Activated naive CD4-positive, alpha-beta T cell treated with anti-CD3 and anti-CD28 coated beads, Interleukin-2, amount 50 U/mL, for 16 hours (primary cell): ENCODE measurements around the gene ROBO1.

Experiments
- DNase-seq: peaks from one replicate; pipeline ENCODE4 v3.0.0-alpha.2; 2020

The ROBO1 gene

DNA sequence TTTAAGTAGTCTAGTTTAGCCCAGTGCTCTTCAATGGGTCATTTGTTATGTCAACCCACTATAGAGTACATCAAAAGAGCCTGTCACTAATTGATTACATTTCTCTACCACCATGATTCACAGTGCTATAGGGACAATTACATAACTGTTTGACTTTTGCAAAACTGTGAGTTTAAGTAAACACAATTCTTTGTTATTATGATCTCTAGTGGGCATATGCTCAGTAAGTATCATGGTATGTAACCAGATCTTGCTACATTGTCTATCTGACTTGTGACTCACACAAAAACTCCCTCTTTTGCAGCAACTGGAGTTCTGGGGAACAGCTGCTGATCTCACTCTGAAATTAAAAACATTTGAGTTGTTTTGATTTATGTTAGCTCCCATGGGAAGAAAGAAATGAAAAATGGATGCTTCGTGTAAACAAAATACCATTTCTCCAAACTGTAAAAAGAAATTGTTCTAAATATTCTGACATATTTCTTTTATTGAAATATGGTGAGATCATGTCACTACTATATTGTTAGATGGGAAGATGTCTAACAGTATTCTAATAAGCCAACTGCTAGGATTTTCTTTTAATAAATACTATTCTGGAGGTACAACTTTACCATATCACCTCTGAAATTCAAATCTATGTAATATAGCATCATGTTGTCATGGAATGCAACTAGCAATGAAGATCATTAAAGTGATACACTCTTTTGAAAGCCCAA, 470.4 kb downstream of the ROBO1 start:
- no peak for DNase-seq

DNA sequence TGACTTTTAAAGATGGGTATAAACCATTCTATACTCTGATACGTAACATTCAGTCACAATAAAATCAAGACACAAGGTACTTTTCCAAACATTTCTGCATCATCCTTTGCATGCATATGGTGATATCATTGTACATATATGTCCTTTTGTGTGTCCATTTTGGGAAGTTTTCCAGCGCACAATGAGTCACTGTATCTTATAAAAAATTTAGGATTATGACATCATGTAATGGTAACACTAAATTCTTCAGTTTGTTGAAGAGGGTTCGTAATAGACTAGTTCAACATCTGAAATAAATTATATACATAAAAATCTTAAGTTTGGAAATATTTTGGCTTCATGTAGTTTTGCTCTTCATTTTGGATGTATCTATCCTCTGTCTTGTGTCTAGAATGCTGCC, 480.9 kb downstream of the ROBO1 start:
- DNase-seq = no peak

DNA sequence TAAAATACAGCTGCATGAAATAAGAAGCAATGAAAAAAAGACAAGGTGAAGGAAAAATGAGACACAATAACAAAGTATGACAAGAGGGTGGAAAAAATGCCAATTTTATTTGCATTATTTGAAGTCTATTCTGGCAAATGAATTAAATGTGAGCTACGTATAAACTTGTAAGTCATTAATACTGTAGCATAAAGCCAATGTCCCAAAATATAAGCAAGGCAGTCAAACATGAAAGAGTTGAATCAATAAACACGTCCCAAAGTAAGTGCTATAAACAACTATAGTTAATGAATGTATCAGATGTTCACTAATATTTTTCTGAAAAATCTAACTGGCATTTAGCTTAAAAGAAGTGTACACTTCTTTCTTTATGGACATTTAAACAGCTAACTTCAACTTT, 481.9 kb downstream of the ROBO1 start:
- no peak for DNase-seq

DNA sequence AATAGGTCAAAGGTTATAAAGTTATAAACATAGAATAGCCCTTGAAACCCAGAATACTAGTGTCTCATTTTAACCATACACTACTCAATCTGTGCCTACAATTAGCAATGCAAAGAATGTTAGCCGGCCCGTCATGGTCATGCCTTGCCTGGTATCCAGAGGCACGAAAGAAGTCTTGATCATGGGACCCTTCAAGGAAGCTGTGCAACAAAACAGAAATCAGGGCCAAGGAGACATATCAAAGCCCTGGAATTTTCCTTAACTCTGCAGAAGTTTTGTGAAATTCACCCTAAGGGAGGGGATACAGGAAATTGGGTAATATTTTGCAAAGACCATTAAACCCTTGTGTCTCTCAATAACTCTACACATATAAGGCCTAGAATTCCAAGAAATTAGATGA, 482.4 kb downstream of the ROBO1 start:
- DNase-seq = no peak

DNA sequence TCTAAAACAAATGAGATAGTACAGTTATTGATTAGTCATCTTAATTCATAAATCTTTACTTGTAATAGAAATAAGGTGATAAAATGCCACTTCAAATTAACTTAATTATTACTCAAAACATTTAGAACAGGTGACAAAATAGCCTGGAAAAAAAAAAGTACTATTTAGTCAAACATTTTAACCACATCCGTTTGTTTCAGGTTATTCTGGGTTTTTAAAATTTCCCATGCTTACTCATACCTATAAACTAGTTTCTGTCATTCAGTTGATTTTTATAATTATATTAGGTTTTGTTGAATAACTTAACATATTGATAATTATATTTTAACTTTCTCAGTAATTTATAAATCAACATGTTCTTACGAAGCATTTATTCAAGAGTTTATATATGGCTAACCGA, 483.0 kb downstream of the ROBO1 start:
- no peak for DNase-seq

DNA sequence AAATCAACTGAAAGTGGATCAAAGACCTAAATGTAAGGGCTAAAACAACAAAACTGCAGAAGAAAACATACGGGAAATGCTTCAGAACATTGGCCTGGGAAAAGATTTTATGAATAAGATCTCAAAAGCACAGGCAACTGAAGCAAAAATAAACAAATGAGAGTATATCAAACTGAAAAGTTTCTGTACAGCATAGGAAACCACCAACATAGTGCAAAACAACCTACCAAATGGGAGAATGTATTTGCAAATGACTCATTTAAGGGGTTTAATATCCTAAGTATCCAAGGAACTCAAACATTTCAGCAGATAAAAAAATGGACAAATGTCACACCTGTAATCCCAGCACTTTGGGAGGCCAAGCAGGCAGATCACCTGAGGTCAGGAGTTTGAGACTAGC, 489.1 kb downstream of the ROBO1 start:
- DNase-seq = no peak

DNA sequence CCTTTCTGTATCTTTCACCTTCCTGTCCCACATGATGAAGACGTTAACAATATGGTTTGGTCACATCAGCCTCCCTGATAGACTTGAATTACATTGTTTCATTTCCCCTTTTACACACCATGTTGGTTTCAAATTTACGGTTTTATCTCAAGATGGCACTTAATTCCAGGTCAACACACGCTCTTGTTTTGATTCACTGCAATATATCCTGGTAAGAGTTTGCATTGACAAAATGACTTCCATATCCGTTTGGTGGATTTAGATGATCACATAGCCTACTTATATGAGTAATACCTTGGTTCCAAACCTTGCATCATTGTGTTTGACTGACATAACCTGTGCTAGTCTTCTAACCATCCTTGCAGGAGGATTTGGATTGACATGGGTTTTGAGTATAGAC, 499.4 kb downstream of the ROBO1 start:
- no peak for DNase-seq

DNA sequence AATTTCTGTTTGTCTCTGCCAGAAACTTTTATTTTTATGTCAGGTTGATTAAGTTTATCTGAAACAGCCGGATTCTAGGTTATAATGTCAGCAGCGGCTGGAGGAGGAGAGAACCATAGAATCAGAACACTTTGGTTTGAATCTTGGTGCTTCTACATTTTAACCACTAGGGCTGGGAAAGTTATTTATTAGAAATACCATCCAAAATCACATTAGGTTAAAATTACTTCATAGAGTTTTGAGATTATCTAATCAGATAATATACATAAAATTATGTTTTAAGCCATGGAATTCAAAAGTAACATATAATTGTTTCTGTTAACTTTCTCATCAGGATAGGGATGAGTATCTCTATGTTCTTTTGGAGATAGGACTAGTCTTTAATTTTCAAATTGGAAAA, 502.9 kb downstream of the ROBO1 start:
- DNase-seq = no peak

DNA sequence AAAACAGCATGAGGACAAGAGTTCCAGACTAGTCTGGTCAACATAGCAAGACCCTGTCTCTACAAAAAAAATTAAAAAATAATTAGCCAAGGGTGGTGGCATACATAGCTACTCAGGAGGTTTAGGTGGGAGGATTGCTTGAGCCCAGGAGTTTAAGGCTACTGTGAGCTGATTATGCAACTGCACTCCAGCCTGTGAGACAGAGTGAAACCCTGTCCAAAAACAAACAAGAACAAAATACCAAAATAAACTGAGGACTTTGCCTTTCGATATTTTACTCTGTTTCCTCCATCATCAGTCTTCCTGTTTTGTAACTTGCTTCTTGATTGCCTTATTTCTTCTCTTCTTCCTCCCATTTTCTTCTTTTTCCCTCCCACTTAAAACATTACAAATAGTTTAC, 504.4 kb downstream of the ROBO1 start:
- DNase-seq = no peak

DNA sequence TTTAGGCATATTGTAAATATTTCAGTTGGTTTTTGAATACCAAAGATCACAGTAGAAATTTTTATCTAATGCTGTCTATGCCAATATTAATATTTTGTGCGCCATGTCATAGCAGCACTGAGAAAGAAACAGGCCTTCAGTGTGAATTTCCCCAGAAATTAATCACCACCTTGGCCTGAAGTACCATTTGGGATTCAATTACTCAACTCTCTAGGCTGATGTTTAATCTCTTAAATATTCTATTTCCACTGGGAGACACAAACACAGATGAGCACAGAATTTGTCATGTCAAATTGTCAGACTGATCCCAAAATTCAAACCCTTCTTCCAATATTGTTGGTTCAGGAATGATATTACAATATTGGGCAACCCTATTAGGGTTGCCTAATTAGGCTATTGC, 509.3 kb downstream of the ROBO1 start:
- DNase-seq = no peak

DNA sequence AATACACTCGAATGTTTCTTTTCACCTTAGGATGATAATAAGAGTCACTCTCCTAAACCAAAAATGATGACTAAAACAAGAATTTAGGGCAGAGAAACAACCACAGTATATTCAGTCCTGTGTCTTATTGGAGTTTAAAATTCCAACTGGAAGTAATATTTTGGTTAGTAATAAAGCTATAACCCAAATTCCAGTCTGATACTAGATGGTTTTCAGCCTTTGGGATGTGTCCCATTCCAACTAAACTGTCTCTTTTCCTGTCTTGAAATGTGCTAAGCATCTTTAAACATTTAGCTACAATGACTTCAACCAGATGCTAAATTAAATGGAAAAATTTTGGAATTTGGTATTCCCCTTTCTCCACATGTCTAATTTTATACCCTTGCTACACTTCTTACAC, 510.0 kb downstream of the ROBO1 start:
- no peak for DNase-seq

DNA sequence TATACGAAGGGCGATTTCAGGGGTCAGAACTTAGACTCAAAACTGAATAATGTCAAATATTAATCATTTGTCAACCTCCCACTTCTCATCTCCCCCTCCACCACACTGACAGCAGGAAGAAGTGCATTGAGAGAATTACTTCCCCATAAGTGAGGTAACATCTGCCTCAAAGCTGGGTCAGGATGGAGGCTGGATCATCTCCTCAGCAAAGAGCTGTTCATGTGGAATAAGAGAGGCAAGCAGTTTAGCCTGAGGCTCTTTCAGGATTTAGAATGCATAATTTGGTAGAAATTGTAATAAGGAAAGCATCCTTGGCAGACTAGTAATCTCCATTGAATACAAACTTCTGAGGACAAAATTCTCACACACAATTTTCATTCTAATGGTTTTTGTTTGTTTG, 512.1 kb downstream of the ROBO1 start:
- no peak for DNase-seq

DNA sequence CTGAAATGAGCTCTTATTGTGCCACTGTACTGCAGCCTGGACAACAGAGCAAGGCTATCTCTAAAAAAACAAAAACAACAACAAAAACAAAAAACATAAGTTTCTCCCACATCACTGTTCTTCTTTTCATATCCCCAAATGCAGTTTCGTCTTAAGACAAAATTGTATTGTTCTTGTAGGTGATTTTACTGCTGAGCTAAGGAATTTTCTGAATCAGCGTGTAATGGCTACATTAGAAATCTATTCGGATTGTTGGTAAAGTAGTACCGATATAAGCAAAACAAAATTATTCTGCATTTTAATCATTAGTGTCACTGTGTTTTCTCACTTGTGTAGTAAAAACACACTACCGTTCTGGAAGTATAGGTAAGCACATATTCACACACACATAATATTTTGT, 512.5 kb downstream of the ROBO1 start:
- no peak for DNase-seq

DNA sequence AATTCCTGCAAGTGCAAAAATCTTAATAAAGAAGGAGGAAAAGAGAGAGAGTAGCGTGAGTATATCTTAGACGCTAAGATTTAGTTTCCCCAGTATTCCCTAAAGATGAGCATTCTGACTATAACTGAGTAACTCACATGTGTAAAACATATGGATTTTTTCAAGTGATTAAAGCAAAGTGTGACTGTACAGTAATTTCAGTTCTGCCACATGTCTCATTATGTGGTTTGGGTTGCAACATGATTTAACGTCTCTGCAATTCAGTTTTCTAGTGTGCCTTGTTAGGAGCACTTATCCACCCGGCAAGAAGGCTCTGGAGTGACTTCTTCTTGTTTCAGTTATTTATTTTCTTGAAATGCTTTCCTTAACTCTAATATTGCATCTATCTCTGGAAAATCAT, 514.1 kb downstream of the ROBO1 start:
- no peak for DNase-seq

DNA sequence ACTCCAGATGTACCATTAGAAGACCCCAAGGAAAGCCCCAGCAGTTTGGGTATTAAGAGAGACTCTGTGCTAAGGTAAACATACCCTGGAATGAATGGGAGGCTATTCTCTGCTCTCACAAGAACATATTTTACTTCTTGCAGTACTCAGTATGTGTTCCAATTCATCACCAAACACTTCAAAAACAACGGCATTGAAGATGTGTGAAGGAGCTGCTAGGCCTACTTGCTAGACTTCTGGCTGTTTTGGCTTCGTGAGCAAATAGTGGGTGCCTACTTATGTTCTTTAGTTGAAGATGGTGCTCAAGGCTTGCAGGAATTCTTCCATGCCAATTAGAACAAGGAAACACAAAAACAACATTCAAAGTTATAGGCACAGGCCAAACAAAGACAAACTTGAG, 514.5 kb downstream of the ROBO1 start:
- no peak for DNase-seq

DNA sequence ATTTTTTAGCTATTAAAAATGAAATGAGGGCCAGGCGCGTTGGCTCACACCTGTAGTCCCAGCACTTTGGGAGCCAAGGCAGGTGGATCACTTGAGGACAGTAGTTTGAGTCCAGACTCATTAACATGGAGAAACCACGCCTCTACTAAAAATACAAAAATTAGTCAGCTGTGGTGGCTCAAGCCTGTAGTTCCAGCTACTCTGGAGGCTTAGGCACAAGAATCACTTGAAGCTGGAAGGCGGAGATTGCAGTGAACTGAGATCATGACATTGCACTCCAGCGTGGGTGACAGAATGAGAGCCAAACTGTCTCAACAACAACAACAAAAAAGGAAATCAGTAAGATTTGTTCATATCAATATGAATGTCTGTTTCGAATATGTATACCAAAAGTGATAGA, 517.1 kb downstream of the ROBO1 start:
- DNase-seq = no peak

DNA sequence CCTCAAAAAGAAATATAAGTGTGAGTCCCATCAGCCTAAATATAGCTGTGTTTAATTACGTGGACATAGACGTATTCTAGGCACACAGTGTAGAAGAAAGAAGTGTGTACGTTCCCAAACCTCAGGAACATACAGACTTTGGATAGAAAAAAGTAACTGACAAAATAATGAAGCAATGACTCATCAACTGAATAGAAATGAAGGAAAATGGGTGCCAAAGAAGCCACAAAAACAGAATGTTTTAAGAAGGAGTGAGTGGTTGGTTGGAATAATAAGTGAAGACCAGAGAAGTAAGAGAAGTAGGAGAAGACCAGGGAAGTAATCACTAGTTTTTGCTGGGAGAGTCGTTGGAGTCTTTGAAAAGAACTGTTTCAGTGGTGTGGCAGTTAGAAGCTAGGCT, 518.1 kb downstream of the ROBO1 start:
- DNase-seq = no peak

DNA sequence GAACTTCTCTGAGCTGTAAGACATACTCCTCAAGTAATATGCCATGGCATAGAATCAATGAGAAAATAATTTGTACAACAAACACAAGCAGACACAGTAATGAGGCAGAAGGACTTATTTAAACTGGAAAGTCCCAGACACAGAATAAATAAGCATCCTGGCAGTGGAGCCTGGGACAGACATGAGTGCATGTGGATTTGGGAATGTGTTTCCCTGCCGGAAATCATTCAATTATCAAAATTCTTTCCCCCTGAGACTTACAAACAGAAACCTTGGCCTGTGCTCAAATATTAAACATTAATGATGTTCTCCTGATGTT, 520.1 kb downstream of the ROBO1 start:
- DNase-seq = no peak

DNA sequence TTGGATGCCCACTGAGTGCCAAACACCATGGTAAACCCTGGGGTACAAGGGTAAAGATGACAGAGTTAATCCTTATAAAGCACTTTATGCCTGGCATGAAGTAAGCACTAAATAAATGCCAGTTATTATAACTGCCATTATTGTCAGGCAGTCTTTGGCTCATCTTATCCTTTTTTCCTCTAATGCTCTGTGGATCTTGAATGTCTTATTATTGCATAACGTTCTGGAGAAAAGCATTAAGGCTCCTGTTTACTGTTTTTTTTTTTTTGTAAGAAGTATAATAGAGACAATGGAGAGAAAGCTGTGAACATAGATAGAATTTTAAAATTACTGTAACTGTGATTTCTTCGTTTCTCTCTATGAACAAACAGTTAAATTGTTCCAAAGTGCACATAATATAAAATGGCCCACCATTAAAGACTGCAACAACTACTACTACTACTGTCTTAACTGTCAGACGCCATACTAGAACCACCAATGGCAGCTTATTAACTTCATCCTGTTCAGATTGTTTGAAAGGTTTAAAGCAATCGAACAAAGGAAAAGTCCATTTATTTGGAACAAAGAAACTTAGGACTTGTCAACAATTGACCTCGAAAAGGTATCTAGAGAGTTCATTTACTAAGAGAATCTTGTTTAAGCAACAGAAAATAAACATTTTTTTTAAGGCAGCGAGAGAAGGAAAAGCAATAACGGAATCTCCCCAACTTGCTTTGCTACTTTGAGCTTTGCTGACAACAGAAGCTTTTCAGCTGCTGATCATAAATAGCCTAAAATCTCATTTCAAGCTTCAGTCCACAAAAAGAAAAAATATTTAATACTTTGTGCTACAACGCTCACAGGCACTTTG, 520.7 kb downstream of the ROBO1 start:
- DNase-seq = no peak

DNA sequence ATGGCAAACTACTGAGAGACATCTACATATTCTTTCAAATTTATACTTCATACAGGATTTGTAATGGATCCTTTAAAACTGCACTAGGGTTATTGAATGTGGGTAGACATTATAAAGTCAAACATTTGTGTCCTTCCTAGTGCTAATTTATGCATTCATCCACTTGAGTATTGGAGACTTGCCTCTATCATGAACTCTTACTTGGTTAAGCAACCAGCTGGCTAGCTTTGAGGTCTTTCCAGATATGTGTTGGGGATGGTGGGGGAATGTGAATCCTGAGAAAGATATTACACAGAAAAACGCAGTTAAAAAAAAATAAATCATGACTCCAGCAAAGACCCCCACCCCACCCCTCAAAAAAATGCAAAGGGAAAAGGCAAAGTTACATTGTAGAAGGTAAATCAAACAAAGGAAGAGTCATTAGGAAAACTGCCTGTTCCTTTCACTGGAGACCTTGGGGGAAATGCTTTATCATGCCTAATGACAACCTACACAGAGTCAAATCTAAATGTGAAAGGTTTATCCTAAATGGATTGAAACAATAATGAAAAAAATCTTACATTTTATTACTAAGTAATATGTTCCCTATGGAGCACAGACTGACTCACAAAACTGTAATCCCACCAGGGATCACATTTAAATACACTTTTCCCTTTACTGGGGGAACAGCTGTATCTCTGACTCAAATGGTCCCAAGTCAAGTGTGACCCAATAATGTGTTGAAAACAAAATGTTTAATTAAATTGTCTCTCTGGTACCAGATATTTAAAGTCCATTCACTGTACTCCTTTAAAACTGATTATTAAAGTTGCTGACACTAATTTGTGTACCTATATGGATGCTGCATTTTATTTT, 522.3 kb downstream of the ROBO1 start:
- DNase-seq = no peak

DNA sequence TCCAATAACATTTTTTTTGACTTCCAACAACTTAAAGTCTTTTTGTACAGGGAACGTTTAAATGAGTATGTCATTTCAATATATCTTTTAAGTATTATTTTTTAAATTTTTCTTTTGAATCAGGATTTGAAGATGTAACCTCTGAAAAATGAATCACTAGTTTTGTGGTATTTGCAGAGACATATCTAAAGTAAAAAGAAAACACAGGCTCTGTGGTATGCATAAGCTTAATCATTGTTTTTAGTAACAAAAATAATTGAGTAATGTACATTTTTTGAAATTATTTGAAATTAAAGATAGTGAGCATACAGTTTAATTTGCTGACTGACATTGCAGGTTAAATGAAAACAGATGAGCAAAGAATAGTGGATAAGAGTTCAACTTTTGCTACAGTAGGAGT, 531.3 kb downstream of the ROBO1 start:
- DNase-seq = no peak

DNA sequence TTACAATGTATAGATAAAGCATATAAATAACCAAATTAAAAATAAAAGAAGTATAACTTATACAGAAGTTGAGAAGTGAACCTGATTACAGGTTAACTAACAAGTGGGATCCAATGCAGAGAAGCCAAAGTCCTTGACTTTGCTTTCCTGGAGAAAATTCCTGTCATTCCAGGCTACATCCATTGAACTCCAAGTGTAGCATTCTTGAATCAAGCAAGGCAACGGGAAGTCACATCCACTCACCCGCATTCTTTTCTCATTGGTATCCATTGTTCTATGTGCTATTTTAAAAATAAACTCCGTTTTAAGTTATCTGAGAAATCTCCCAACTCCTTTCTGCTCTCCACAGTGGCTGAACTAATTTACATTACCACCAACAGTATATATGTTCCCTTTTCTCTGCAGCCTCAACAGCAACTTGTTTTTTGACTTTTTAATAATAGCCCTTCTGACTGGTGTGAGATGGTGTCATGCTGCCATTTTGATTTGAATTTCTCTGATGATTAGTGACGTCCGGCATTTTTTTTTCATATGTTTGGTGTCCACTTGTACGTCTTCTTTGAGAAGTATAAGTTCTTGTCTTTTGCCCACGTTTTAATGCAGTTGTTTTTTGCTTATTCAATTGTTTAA, 534.3 kb downstream of the ROBO1 start:
- DNase-seq = no peak

DNA sequence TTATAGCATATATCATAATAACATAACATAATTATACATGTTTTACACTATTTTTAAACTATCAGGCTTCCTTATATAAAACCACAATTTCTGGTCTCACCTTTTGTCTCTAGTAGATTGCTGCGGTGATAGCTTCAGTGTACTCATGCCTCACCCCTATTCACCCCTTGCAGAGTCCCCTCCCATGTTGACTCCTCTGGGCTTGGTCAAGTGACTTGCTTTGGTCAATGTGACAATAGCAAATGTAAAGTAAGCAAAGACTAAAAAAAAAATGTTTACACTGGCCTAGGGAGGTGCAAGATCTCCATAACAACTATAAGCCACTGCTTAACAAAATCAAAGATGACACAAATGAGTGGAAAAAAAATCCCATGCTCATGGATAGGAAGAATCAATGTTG, 537.5 kb downstream of the ROBO1 start:
- DNase-seq = no peak
